Measurements from ENCODE around the gene SIRT3. TPM values are rescaled to one million over a fixed set of nuclear protein-coding genes. Genes with fewer than 3 reads are reported as not detected.
"Not testable (repeated sequence)": the region's sequence is repeated elsewhere in the genome, so short reads cannot be mapped to it uniquely, and the experiment has no call there.

Gene SIRT3
- total and polyA plus RNA-seq, 4 donors, result 14.6 to 21.2 (median 16.4) TPM

DNA sequence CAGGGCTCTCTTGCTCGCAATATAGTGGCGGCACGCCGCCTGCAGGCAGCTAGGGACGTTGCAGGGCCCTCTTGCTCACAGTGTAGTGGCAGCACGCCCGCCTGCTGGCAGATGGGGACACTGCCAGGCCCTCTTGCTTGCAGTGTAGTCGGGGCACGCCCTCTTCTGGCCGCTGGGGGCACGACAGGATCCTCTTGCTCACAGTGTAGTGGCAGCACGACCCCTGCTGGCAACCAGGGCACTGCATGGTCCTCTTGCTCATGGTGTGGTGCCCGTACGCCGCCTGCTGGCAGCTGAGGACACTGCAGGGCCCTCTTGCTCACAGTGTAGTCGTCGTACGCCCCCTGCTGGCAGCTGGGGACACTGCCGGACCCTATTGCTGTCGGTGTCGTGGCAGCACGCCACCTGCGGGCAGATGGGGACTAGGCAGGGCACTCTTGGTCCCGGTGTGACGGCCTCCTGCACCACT, 46.3 kb downstream of the SIRT3 start:
- peak; percentile 65 for ATAC-seq (ENCODE audit: insufficient read depth, low FRiP score)
- not testable (repeated sequence) for H3K9me3 ChIP-seq (ENCODE audit: control insufficient read depth in 4 of 4, insufficient read depth in 3 of 4, low read length in 3 of 4); H3K36me3 ChIP-seq (ENCODE audit: control insufficient read depth in 4 of 4, insufficient read depth in 4 of 4, low read length in 4 of 4); DNase-seq; H3K4me1 ChIP-seq (ENCODE audit: control insufficient read depth in 5 of 5, insufficient read depth in 5 of 5, low read length in 5 of 5); H3K27ac ChIP-seq (ENCODE audit: low read depth in 1 of 2, low read length in 1 of 2); H3K27me3 ChIP-seq (ENCODE audit: control insufficient read depth in 3 of 3, insufficient read depth in 3 of 3, low read length in 2 of 3); H3K4me3 ChIP-seq; H3K9ac ChIP-seq (ENCODE audit: insufficient read depth in 1 of 2, low read length in 2 of 2)
- 69 to 71% methylated on average over 6 to 10 of the region's 25 CpGs for WGBS, 2 donors

DNA sequence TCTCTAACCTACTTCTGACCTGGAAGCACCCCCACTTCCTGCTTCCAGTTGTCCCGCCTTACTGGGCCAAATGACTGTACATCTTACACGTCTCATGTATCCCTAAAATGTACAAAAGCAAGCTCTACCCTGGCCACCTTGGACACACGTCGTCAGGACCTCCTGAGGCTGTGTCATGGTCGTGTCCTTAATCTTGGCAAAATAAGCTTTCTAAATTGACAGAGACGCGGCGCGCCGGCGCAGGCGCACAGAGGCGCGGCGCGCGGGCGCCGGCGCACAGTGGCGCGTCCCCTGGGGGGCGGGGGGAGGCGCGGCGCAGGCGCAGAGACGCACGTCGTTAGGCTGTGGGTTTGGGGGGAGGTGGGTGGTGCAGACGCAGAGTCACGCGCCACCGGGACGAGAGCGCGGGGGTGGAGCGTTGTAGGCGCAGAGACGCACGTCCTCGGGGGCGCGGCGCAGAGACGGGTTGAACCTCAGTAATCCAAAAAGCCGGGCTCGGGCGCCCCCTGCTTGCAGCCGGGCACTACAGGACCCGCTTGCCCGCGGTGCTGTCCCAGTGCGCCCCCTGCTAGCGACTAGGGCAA, 46.9 kb downstream of the SIRT3 start:
- not testable (repeated sequence) for H3K27me3 ChIP-seq (ENCODE audit: control insufficient read depth in 3 of 3, insufficient read depth in 3 of 3, low read length in 2 of 3); H3K9me3 ChIP-seq (ENCODE audit: control insufficient read depth in 4 of 4, insufficient read depth in 3 of 4, low read length in 3 of 4); H3K4me1 ChIP-seq (ENCODE audit: control insufficient read depth in 5 of 5, insufficient read depth in 5 of 5, low read length in 5 of 5); H3K4me3 ChIP-seq; H3K36me3 ChIP-seq (ENCODE audit: control insufficient read depth in 4 of 4, insufficient read depth in 4 of 4, low read length in 4 of 4); H3K27ac ChIP-seq (ENCODE audit: low read depth in 1 of 2, low read length in 1 of 2); DNase-seq; ATAC-seq (ENCODE audit: insufficient read depth, low FRiP score); H3K9ac ChIP-seq (ENCODE audit: insufficient read depth in 1 of 2, low read length in 2 of 2)
- WGBS, 2 donors, result 85 to 87% methylated on average over 33 to 40 of the region's 55 CpGs

DNA sequence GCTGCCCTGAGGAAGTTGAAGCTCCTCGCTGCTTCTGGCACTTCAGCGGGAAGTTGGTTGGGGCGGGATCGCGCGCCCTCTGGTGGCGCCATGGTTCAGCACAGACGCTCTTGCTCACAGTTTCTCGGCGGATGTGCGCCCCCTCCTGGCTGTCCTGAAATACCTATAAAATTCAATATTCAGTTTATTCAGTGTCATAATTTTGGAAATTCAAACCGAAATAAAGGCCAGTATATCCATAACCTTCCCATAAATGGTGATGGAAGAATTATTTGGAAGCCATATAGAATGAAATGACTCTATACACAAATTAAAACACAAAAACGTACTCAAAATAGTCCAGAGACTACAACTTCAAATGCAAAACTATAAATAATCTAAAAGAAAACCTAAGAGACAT, 55.9 kb downstream of the SIRT3 start:
- DNase-seq; H3K27me3 ChIP-seq (ENCODE audit: control insufficient read depth in 3 of 3, insufficient read depth in 3 of 3, low read length in 2 of 3); H3K27ac ChIP-seq (ENCODE audit: low read depth in 1 of 2, low read length in 1 of 2); H3K36me3 ChIP-seq (ENCODE audit: control insufficient read depth in 4 of 4, insufficient read depth in 4 of 4, low read length in 4 of 4); ATAC-seq (ENCODE audit: insufficient read depth, low FRiP score); H3K9ac ChIP-seq (ENCODE audit: insufficient read depth in 1 of 2, low read length in 2 of 2); H3K4me3 ChIP-seq; H3K4me1 ChIP-seq (ENCODE audit: control insufficient read depth in 5 of 5, insufficient read depth in 5 of 5, low read length in 5 of 5); H3K9me3 ChIP-seq (ENCODE audit: control insufficient read depth in 4 of 4, insufficient read depth in 3 of 4, low read length in 3 of 4): not testable (repeated sequence)
- WGBS, 2 donors, result 0% methylated on average over 1 of the region's 13 CpGs; no CpG with 5 or more reads in 1 of the 2 donors

Other genes starting within 250 kb of the SIRT3 start
- not detected for gene SCGB1C1, start 43.3 kb downstream of the SIRT3 start, total RNA-seq
- gene SCGB1C1, start 43.3 kb downstream of the SIRT3 start, polyA plus RNA-seq, result not detected
- 10 to 100 TPM; 29.7 to 58.7 TPM for gene BET1L, start 28.9 kb downstream of the SIRT3 start, total RNA-seq
- gene BET1L, start 28.9 kb downstream of the SIRT3 start, polyA plus RNA-seq, result 10 to 100 TPM; 30.1 to 49.9 TPM
- 100 to 1,000 TPM; 104 to 122 TPM for gene RIC8A, start 28.6 kb downstream of the SIRT3 start, total RNA-seq
- 10 to 100 TPM; 52.1 to 83.2 TPM for gene RIC8A, start 28.6 kb downstream of the SIRT3 start, polyA plus RNA-seq
- gene PSMD13, start 634 bp upstream of the SIRT3 start, total RNA-seq, result 100 to 1,000 TPM in 1 of 2 donors, 10 to 100 TPM in 1; 75.2 to 131 TPM
- gene PSMD13, start 634 bp upstream of the SIRT3 start, polyA plus RNA-seq, result 100 to 1,000 TPM; 158 to 184 TPM
- gene NLRP6, start 42.1 kb upstream of the SIRT3 start, total RNA-seq, result 1 to 10 TPM; 2.1 to 2.7 TPM
- 1 to 10 TPM in 1 of 2 donors, under 1 TPM in 1; 0.08 to 9.6 TPM for gene NLRP6, start 42.1 kb upstream of the SIRT3 start, polyA plus RNA-seq
- 10 to 100 TPM; 21.6 to 63.3 TPM for gene PGGHG, start 52.8 kb upstream of the SIRT3 start, total RNA-seq
- 100 to 1,000 TPM; 112 to 145 TPM for gene PGGHG, start 52.8 kb upstream of the SIRT3 start, polyA plus RNA-seq
- gene IFITM5, start 63.2 kb upstream of the SIRT3 start, total RNA-seq, result not detected
- gene IFITM5, start 63.2 kb upstream of the SIRT3 start, polyA plus RNA-seq, result not detected
- gene IFITM2, start 71.5 kb upstream of the SIRT3 start, total RNA-seq, result 100 to 1,000 TPM in 1 of 2 donors, 10 to 100 TPM in 1; 75.7 to 656 TPM
- gene IFITM2, start 71.5 kb upstream of the SIRT3 start, polyA plus RNA-seq, result 1,000 to 10,000 TPM; 1,063 to 4,189 TPM
- 100 to 1,000 TPM in 1 of 2 donors, 10 to 100 TPM in 1; 53.3 to 104 TPM for gene IFITM1, start 77.7 kb upstream of the SIRT3 start, total RNA-seq
- 100 to 1,000 TPM; 275 to 531 TPM for gene IFITM1, start 77.7 kb upstream of the SIRT3 start, polyA plus RNA-seq
- gene IFITM3, start 84.5 kb upstream of the SIRT3 start, total RNA-seq, result 100 to 1,000 TPM; 191 to 903 TPM
- gene IFITM3, start 84.5 kb upstream of the SIRT3 start, polyA plus RNA-seq, result 1,000 to 10,000 TPM; 1,642 to 2,585 TPM
- gene B4GALNT4, start 133.2 kb upstream of the SIRT3 start, total RNA-seq, result 1 to 10 TPM; 1.4 to 6.8 TPM
- 1 to 10 TPM; 2.1 to 4.6 TPM for gene B4GALNT4, start 133.2 kb upstream of the SIRT3 start, polyA plus RNA-seq
- 10 to 100 TPM; 15.7 to 63.1 TPM for gene PKP3, start 157.9 kb upstream of the SIRT3 start, total RNA-seq
- 10 to 100 TPM; 33.8 to 46.8 TPM for gene PKP3, start 157.9 kb upstream of the SIRT3 start, polyA plus RNA-seq
- gene SIGIRR, start 178.7 kb upstream of the SIRT3 start, total RNA-seq, result 10 to 100 TPM; 25.7 to 87.3 TPM
- gene SIGIRR, start 178.7 kb upstream of the SIRT3 start, polyA plus RNA-seq, result 100 to 1,000 TPM in 1 of 2 donors, 10 to 100 TPM in 1; 43.4 to 112 TPM
- gene ANO9, start 205.7 kb upstream of the SIRT3 start, total RNA-seq, result 10 to 100 TPM in 1 of 2 donors, 1 to 10 TPM in 1; 5.8 to 17.6 TPM
- gene ANO9, start 205.7 kb upstream of the SIRT3 start, polyA plus RNA-seq, result 10 to 100 TPM in 1 of 2 donors, 1 to 10 TPM in 1; 8.7 to 18.6 TPM
- gene PTDSS2, start 213.9 kb upstream of the SIRT3 start, total RNA-seq, result 10 to 100 TPM; 26.8 to 29.4 TPM
- gene PTDSS2, start 213.9 kb upstream of the SIRT3 start, polyA plus RNA-seq, result 10 to 100 TPM; 20.4 to 36.5 TPM

All from lung (tissue), 10 donors.